GM12865 (cell line): ENCODE data around the gene KRTAP10-4.

Source experiments
- DNase-seq: peaks from one replicate; pipeline ENCODE4 v3.0.0; 2010; ENCODE audit warnings: low read depth
- H3K4me3 ChIP-seq: 2 replicates; pipeline ENCODE4 v1.5.1; 2011; ENCODE audit warnings: mild to moderate bottlenecking, low read depth, low read length, control low read depth
- CTCF ChIP-seq: IDR thresholded peaks from 2 replicates; pipeline ENCODE4 v1.5.1; 2011; ENCODE audit warnings: low read length, control low read depth, low read depth, inconsistent platforms; ENCODE audit not compliant: insufficient read depth; ENCODE audit errors: missing control alignments

The KRTAP10-4 gene

GRCh38 chr21:44569861-44570517 is 3.5 kb upstream of the KRTAP10-4 start:
- no peak for TF ChIP-seq CTCF
- no peak for DNase-seq
- no peak overlapping the region for H3K4me3 ChIP-seq

- no peak overlapping the region for H3K4me3 ChIP-seq
- DNase-seq: no peak
- TF ChIP-seq CTCF: no peak
Measured at GRCh38 chr21:44571296-44571695, 2.2 kb upstream of the KRTAP10-4 start.

GRCh38 chr21:44571844-44572782 is 1.4 kb upstream of the KRTAP10-4 start:
- TF ChIP-seq CTCF: no peak
- no peak overlapping the region for H3K4me3 ChIP-seq
- no peak for DNase-seq

GRCh38 chr21:44572959-44573583 is 458 bp upstream of the KRTAP10-4 start:
- DNase-seq: no peak
- TF ChIP-seq CTCF: no peak
- H3K4me3 ChIP-seq: no peak overlapping the region

GRCh38 chr21:44574457-44575306 is 1.2 kb downstream of the KRTAP10-4 start:
- no peak for DNase-seq
- H3K4me3 ChIP-seq: no peak overlapping the region
- no peak for TF ChIP-seq CTCF

GRCh38 chr21:44575307-44576024 is 1.9 kb downstream of the KRTAP10-4 start:
- no peak for DNase-seq
- H3K4me3 ChIP-seq: no peak overlapping the region
- TF ChIP-seq CTCF: no peak
